Astrocyte of the spinal cord (primary cell): Measurements from ENCODE around the gene CBLB.

Experiments used
- DNase-seq: peaks from one replicate; pipeline ENCODE4 v3.0.0; 2011; ENCODE audit warnings: low read depth, low spot score
- H3K4me3 ChIP-seq: 2 replicates; pipeline ENCODE4 v1.5.1; 2011; ENCODE audit warnings: low read depth, mild to moderate bottlenecking, low read length, moderate library complexity
- in situ Hi-C: cut with HindIII; loops from 2 replicates; pipeline ENCODE4 v1.10.0; 2017; ENCODE audit warnings: low sequenced_read_pairs
- TF ChIP-seq, protein P1 (sequence below): IDR thresholded peaks from 2 replicates; pipeline ENCODE4 v1.5.1; 2012; ENCODE audit warnings: low read depth, mild to moderate bottlenecking, low read length, inconsistent platforms

The CBLB gene

DNA sequence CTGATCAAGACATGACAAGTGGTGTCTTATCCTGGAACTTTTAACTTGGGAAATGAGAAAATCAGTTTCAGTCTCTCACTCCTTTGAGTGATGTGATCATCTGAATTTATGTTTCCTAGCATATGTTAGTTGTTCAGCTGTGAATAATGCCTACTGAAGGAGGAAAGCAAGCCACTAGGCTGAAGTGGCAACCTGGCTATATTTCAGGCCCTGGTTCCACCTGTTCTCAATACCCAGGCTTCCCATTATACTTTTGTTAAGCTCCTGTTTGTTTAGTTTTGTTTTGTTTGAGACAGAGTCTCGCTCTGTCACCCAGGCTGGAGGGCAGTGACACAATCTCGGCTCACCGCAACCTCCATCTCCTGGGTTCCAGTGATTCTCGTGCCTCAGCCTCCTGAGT is 258.3 kb downstream of the CBLB start:
- DNase-seq = no peak
- TF ChIP-seq, protein P1, sequence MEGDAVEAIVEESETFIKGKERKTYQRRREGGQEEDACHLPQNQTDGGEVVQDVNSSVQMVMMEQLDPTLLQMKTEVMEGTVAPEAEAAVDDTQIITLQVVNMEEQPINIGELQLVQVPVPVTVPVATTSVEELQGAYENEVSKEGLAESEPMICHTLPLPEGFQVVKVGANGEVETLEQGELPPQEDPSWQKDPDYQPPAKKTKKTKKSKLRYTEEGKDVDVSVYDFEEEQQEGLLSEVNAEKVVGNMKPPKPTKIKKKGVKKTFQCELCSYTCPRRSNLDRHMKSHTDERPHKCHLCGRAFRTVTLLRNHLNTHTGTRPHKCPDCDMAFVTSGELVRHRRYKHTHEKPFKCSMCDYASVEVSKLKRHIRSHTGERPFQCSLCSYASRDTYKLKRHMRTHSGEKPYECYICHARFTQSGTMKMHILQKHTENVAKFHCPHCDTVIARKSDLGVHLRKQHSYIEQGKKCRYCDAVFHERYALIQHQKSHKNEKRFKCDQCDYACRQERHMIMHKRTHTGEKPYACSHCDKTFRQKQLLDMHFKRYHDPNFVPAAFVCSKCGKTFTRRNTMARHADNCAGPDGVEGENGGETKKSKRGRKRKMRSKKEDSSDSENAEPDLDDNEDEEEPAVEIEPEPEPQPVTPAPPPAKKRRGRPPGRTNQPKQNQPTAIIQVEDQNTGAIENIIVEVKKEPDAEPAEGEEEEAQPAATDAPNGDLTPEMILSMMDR = no peak

DNA sequence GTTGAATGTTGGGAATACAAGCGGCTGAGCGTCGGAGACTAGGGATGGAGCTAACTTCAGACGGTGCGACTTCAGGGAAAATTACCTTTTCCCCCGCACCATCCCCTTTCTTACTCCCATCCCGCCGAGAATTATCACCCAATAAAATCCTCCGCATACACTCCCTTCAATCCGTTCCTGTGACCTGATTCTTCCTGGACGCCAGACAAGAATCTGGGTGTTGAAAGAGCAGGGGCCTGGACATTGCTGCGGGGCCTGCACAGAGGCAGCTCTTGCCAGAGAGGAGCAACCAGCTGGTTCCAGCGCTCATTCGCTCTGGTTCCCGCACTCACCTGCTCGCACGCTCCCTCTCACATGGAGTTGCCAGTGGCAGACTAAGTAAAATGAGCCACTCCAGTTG is 260.2 kb downstream of the CBLB start:
- TF ChIP-seq, protein P1 = no peak
- H3K4me3 ChIP-seq = no peak overlapping the region
- DNase-seq = no peak
- in situ Hi-C loops = no loop called here

More for the DNA sequence above, 258.3 kb downstream of the CBLB start:
- no peak overlapping the region for H3K4me3 ChIP-seq
- in situ Hi-C loops = no loop called here

DNA sequence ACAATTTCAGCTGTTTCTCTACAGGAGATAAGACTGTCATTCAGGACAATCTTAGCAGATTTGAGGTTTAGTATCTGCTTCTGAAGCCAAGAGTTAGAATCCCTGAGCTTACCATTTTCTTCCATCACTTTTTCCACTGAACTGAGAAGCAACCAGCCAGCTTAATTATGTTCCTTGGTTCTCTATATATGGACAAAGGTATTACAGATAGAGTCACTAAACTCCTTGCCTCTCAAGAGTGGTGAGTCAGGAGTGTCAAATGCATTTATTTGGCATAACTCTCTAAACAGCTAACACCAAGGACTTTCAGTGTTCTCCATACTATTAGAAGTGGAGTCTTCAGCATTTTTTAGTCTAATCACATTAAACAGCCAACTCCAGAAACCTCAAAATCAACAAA is 262.8 kb downstream of the CBLB start:
- H3K4me3 ChIP-seq = no peak overlapping the region
- DNase-seq = peak; percentile 64
- in situ Hi-C loops = no loop called here
- TF ChIP-seq, protein P1 = no peak
